Measurements from ENCODE around the gene SLC7A8. TPM values are rescaled to one million over a fixed set of nuclear protein-coding genes. Genes with fewer than 3 reads are reported as not detected.
"Not testable (repeated sequence)": the region's sequence is repeated elsewhere in the genome, so short reads cannot be mapped to it uniquely, and the experiment has no call there.

The SLC7A8 gene
- total RNA-seq = 1 to 10 TPM in 2 of 3 donors, under 1 TPM in 1; 0.42 to 1.2 (median 1.0) TPM
- 0.25 TPM for total RNA-seq (2013)

GRCh38 chr14:23183479-23183878 lies at the start of gene SLC7A8:
TSS of gene SLC7A8 (minus strand) at chr14:23183660. CDS start at chr14:23182914, 746 bp downstream.
- intact Hi-C loops (cut with micrococcal nuclease) = no loop called here
- no peak within 1 kb of the TSS for H3K4me3 Mint-ChIP-seq
- ATAC-seq = peak in 1 of 3 donors; percentile 65
- no peak within 1 kb of the TSS for H3K27ac Mint-ChIP-seq
- peaks cover 13% of the 10 kb centered on the region for H3K27me3 ChIP-seq (ENCODE audit: control insufficient read depth, insufficient read depth, low read length)
- H3K4me1 Mint-ChIP-seq = no peaks in the 10 kb centered on the region
- peaks cover 10% of the 10 kb centered on the region for H3K4me1 ChIP-seq (ENCODE audit: control insufficient read depth, insufficient read depth, low read length)
- peak in 1 of 2 donors; percentile 49 for DNase-seq
- peaks cover 15 to 23% of the 10 kb centered on the region in 2 donors for H3K27me3 Mint-ChIP-seq (ENCODE audit: low read depth in 2 of 2)
- no peaks in the 10 kb centered on the region for H3K9me3 Mint-ChIP-seq
- no peak for TF ChIP-seq CTCF (IDR thresholded peaks at IDR 0.05)
- no peaks in the 10 kb centered on the region for H3K9me3 ChIP-seq (ENCODE audit: control insufficient read depth, insufficient read depth, low read length)
- H3K36me3 Mint-ChIP-seq = no peaks in the 10 kb centered on the region
- 4% methylated on average over 17 of the region's 17 CpGs for WGBS (ENCODE audit: insufficient coverage)
- H3K36me3 ChIP-seq (ENCODE audit: control insufficient read depth, insufficient read depth, low read length) = no peaks in the 10 kb centered on the region
- H3K27ac ChIP-seq (ENCODE audit: low read length) = no peak within 1 kb of the TSS
- peak within 1 kb of the TSS; percentile 36 for H3K4me3 ChIP-seq (ENCODE audit: low read length)

- H3K4me1 ChIP-seq (ENCODE audit: control insufficient read depth, insufficient read depth, low read length); H3K27me3 ChIP-seq (ENCODE audit: control insufficient read depth, insufficient read depth, low read length); H3K9me3 ChIP-seq (ENCODE audit: control insufficient read depth, insufficient read depth, low read length); DNase-seq; ATAC-seq; H3K27ac ChIP-seq (ENCODE audit: low read length); intact Hi-C loops (cut with micrococcal nuclease); H3K27me3 Mint-ChIP-seq (ENCODE audit: low read depth in 2 of 2); H3K36me3 ChIP-seq (ENCODE audit: control insufficient read depth, insufficient read depth, low read length); H3K4me3 Mint-ChIP-seq; H3K4me3 ChIP-seq (ENCODE audit: low read length); H3K36me3 Mint-ChIP-seq; H3K27ac Mint-ChIP-seq; H3K9me3 Mint-ChIP-seq; H3K4me1 Mint-ChIP-seq: not testable (repeated sequence)
- 93% methylated on average over 23 of the region's 38 CpGs for WGBS (ENCODE audit: insufficient coverage)
These were observed 48.9 kb upstream of the SLC7A8 start for GRCh38 chr14:23232241-23232808.

GRCh38 chr14:23228812-23229211 lies 45.4 kb upstream of the SLC7A8 start:
- Mint-ChIP-seq H3K4me1 (no peaks in the 10 kb centered on the region), H3K27ac (no peak overlapping the region), H3K36me3 (no peaks in the 10 kb centered on the region), H3K27me3 (ENCODE audit: low read depth in 2 of 2) (peaks cover 0 to 17% of the 10 kb centered on the region in 2 donors), H3K9me3 (no peaks in the 10 kb centered on the region), H3K4me3 (no peak overlapping the region)
- H3K9me3 ChIP-seq (ENCODE audit: control insufficient read depth, insufficient read depth, low read length) = no peaks in the 10 kb centered on the region
- H3K4me1 ChIP-seq (ENCODE audit: control insufficient read depth, insufficient read depth, low read length) = no peaks in the 10 kb centered on the region
- H3K27ac ChIP-seq (ENCODE audit: low read length) = no peak overlapping the region
- ATAC-seq = no peak
- intact Hi-C loops (cut with micrococcal nuclease) = no loop called here
- no peaks in the 10 kb centered on the region for H3K36me3 ChIP-seq (ENCODE audit: control insufficient read depth, insufficient read depth, low read length)
- H3K4me3 ChIP-seq (ENCODE audit: low read length) = no peak overlapping the region
- TF ChIP-seq CTCF (IDR thresholded peaks at IDR 0.05) = no peak
- no peak for DNase-seq
- 100% methylated on average over 1 of the region's 1 CpG for WGBS (ENCODE audit: insufficient coverage)
- H3K27me3 ChIP-seq (ENCODE audit: control insufficient read depth, insufficient read depth, low read length) = no peaks in the 10 kb centered on the region

GRCh38 chr14:23227566-23227965 lies 44.1 kb upstream of the SLC7A8 start:
- no peaks in the 10 kb centered on the region for H3K9me3 Mint-ChIP-seq
- H3K4me3 Mint-ChIP-seq = no peak overlapping the region
- Histone ChIP-seq H3K27me3 (ENCODE audit: control insufficient read depth, insufficient read depth, low read length) (no peaks in the 10 kb centered on the region), H3K9me3 (ENCODE audit: control insufficient read depth, insufficient read depth, low read length) (no peaks in the 10 kb centered on the region), H3K4me3 (ENCODE audit: low read length) (no peak overlapping the region), H3K4me1 (ENCODE audit: control insufficient read depth, insufficient read depth, low read length) (no peaks in the 10 kb centered on the region), H3K36me3 (ENCODE audit: control insufficient read depth, insufficient read depth, low read length) (no peaks in the 10 kb centered on the region), H3K27ac (ENCODE audit: low read length) (no peak overlapping the region)
- DNase-seq (no peak), ATAC-seq (no peak)
- WGBS (ENCODE audit: insufficient coverage) = 74% methylated on average over 3 of the region's 4 CpGs
- H3K27ac Mint-ChIP-seq = no peak overlapping the region
- intact Hi-C loops (cut with micrococcal nuclease) = no loop called here
- peaks cover 0 to 20% of the 10 kb centered on the region in 2 donors for H3K27me3 Mint-ChIP-seq (ENCODE audit: low read depth in 2 of 2)
- H3K4me1 Mint-ChIP-seq = no peaks in the 10 kb centered on the region
- H3K36me3 Mint-ChIP-seq = no peaks in the 10 kb centered on the region
- TF ChIP-seq CTCF (IDR thresholded peaks at IDR 0.05) = no peak

GRCh38 chr14:23224958-23225357 lies 41.5 kb upstream of the SLC7A8 start:
- H3K4me3 ChIP-seq (ENCODE audit: low read length); H3K27ac ChIP-seq (ENCODE audit: low read length); H3K9me3 Mint-ChIP-seq; H3K4me3 Mint-ChIP-seq; H3K36me3 Mint-ChIP-seq; H3K27me3 ChIP-seq (ENCODE audit: control insufficient read depth, insufficient read depth, low read length); DNase-seq; H3K4me1 Mint-ChIP-seq; H3K27ac Mint-ChIP-seq; intact Hi-C loops (cut with micrococcal nuclease); ATAC-seq; H3K9me3 ChIP-seq (ENCODE audit: control insufficient read depth, insufficient read depth, low read length); H3K4me1 ChIP-seq (ENCODE audit: control insufficient read depth, insufficient read depth, low read length); H3K36me3 ChIP-seq (ENCODE audit: control insufficient read depth, insufficient read depth, low read length): not testable (repeated sequence)
- WGBS (ENCODE audit: insufficient coverage) = no CpG with 5 or more reads among the region's 1 CpG
- H3K27me3 Mint-ChIP-seq (ENCODE audit: low read depth in 2 of 2) = peaks cover 7 to 39% of the 10 kb centered on the region in 2 donors

All from natural killer cell (primary cell).